A549 (cell line): ENCODE data around the gene PRDM15. TPM values are rescaled to one million over a fixed set of nuclear protein-coding genes. Genes with fewer than 3 reads are reported as not detected.

Experiments used
- ATAC-seq, 2 experiments: fragments of 200-7000 bp in 1 of 2; fragments of >200 bp in 1 of 2; cut with Nextera tagmentation in 1 of 2; cut with Tn5 transposase in 1 of 2; 3 replicates each; pipeline versions ENCODE4 v1.8.0 to v1.9.1; 2018 to 2020; ENCODE audit warnings: mild to moderate bottlenecking in 1 of 2, moderate library complexity in 1 of 2
- CTCF ChIA-PET: fragments of 300-600 bp; sonication (Branson Sonifier 250); formaldehyde crosslinking; extraction: SDS; loops from one replicate; lab custom pipeline; 2021; ENCODE audit warnings: antibody characterized with exemption, inconsistent platforms; lab: Yijun Ruan, JAX
- POLR2A ChIA-PET: fragments of 350-600 bp; formaldehyde crosslinking; extraction: SDS; loops from one replicate; lab custom pipeline; 2021; ENCODE audit warnings: antibody characterized with exemption, inconsistent platforms; lab: Yijun Ruan, JAX
- DNase-seq, 2 experiments: peaks; one replicate each; pipeline versions ENCODE4 v3.0.0 to v3.0.0-alpha.2; 2011 to 2016; ENCODE audit warnings: low read depth in 1 of 2, low spot score in 1 of 2
- FAIRE-seq: peaks from 2 replicates; lab custom pipeline; 2011; peaks lifted over from hg19 to GRCh38; lab: Jason Lieb, UNC
- H3K27ac ChIP-seq, 2 experiments: fragments of >200 bp; sonication (Bioruptor Twin); formaldehyde crosslinking; 3 replicates each; pipeline ENCODE4 v1.5.1; 2016 to 2017
- H3K4me1 ChIP-seq: fragments of >200 bp; sonication (Bioruptor Twin); formaldehyde crosslinking; 3 replicates; pipeline ENCODE4 v1.6.1; 2016
- H3K4me2 ChIP-seq: fragments of >200 bp; sonication (Bioruptor Twin); formaldehyde crosslinking; 3 replicates; pipeline ENCODE4 v1.6.1; 2016
- H3K4me3 ChIP-seq: fragments of >200 bp; sonication (Bioruptor Twin); formaldehyde crosslinking; 3 replicates; pipeline ENCODE4 v1.5.1; 2016
- H3K9me3 ChIP-seq: fragments of >200 bp; sonication (Bioruptor Twin); formaldehyde crosslinking; 3 replicates; pipeline ENCODE4 v1.6.1; 2016
- CEBPB ChIP-seq, 2 experiments: fragments of >200 bp in 1 of 2; sonication (Bioruptor Twin) in 1 of 2; formaldehyde crosslinking in 1 of 2; IDR thresholded peaks; 2 replicates each; pipeline ENCODE4 v1.6.1; 2012 to 2016
- EHF ChIP-seq: fragments of 250-450 bp; sonication (Bioruptor Pico); IDR thresholded peaks from 2 replicates; pipeline ENCODE4 v1.5.0; 2020; ENCODE audit warnings: mild to moderate bottlenecking
- ESRRA ChIP-seq: fragments of 150-350 bp; IDR thresholded peaks from 2 replicates; pipeline ENCODE4 v1.6.1; 2014; ENCODE audit warnings: mild to moderate bottlenecking, low read length, borderline replicate concordance
- FOSB ChIP-seq: fragments of 250-450 bp; sonication (Bioruptor Pico); IDR thresholded peaks from 2 replicates; pipeline ENCODE4 v1.5.0; 2020; ENCODE audit warnings: mild to moderate bottlenecking, moderate library complexity
- FOSL2 ChIP-seq, 2 experiments: fragments of 450-650 bp in 1 of 2; fragments of >200 bp in 1 of 2; sonication (Bioruptor Twin) in 1 of 2; formaldehyde crosslinking; IDR thresholded peaks; 2 replicates each; pipeline versions ENCODE4 v1.5.0 to v1.6.1; 2016 to 2020; ENCODE audit warnings: mild to moderate bottlenecking in 1 of 2, moderate library complexity in 1 of 2
- HDAC2 ChIP-seq: fragments of 200-600 bp; sonication (generic); IDR thresholded peaks from 2 replicates; pipeline ENCODE4 v1.6.1; 2016
- HOXB13 ChIP-seq: fragments of 250-450 bp; sonication (Bioruptor Pico); IDR thresholded peaks from 2 replicates; pipeline ENCODE4 v1.5.0; 2020; ENCODE audit warnings: low read depth, mild to moderate bottlenecking, moderate library complexity
- KDM1A ChIP-seq: fragments of 200-600 bp; sonication (generic); IDR thresholded peaks from 2 replicates; pipeline ENCODE4 v1.6.1; 2016; ENCODE audit warnings: low read depth, mild to moderate bottlenecking
- MAX ChIP-seq: IDR thresholded peaks from 2 replicates; pipeline ENCODE4 v1.6.1; 2012
- NFE2L2 ChIP-seq: fragments of 150-350 bp; conservative IDR thresholded peaks from 2 replicates; pipeline ENCODE4 v1.6.1; 2014; ENCODE audit warnings: low read length
- NPAS2 ChIP-seq: fragments of 250-450 bp; sonication (Bioruptor Pico); IDR thresholded peaks from 2 replicates; pipeline ENCODE4 v1.8.0; 2022; ENCODE audit warnings: mild to moderate bottlenecking, moderate library complexity, borderline replicate concordance
- NR3C1 ChIP-seq: fragments of >200 bp; sonication (Bioruptor Twin); formaldehyde crosslinking; IDR thresholded peaks from 3 replicates; pipeline ENCODE4 v1.6.1; 2017
- RARB ChIP-seq: fragments of 250-450 bp; sonication (Bioruptor Pico); IDR thresholded peaks from 2 replicates; pipeline ENCODE4 v1.8.0; 2021; ENCODE audit warnings: mild to moderate bottlenecking, moderate library complexity
- REST ChIP-seq: fragments of 200-600 bp; sonication (generic); IDR thresholded peaks from 2 replicates; pipeline ENCODE4 v1.6.1; 2016; ENCODE audit warnings: antibody characterized with exemption, mild to moderate bottlenecking, moderate library complexity
- RNF2 ChIP-seq: fragments of 200-600 bp; sonication (generic); IDR thresholded peaks from 2 replicates; pipeline ENCODE4 v1.6.1; 2016; ENCODE audit warnings: low read depth, mild to moderate bottlenecking, antibody characterized with exemption, moderate library complexity, borderline replicate concordance
- SREBF2 ChIP-seq: fragments of 450-650 bp; IDR thresholded peaks from 2 replicates; pipeline ENCODE4 v1.6.1; 2014; ENCODE audit warnings: mild to moderate bottlenecking, moderate library complexity
- TP53 ChIP-seq: fragments of 250-450 bp; sonication (Bioruptor Pico); IDR thresholded peaks from 2 replicates; pipeline ENCODE4 v1.5.0; 2021; ENCODE audit warnings: mild to moderate bottlenecking, moderate library complexity
- USF2 ChIP-seq: fragments of 450-650 bp; IDR thresholded peaks from 2 replicates; pipeline ENCODE4 v1.6.1; 2014; ENCODE audit warnings: antibody characterized with exemption
- ZFP36 ChIP-seq: fragments of 450-650 bp; IDR thresholded peaks from 2 replicates; pipeline ENCODE4 v1.6.1; 2014; ENCODE audit warnings: borderline replicate concordance; ENCODE audit not compliant: partially characterized antibody
- WGBS: methylation state at CpG from one replicate; pipeline ENCODE4 v1.1.6; 2017; ENCODE audit errors: missing lambda C conversion rate; 5-methylcytosine and 5-hydroxymethylcytosine counted together
- polyA plus RNA-seq, 4 experiments: library from polyadenylated mRNA; depleted of rRNA in 3 of 4; stranded (reverse); fragments of >200 nt; fragmentation: RNase III in 1 of 4; extraction: RNeasy Plus Mini Kit Qiagen cat#74134 plus additional on column Dnase treatment in 1 of 4; gene quantifications; 2 replicates in 3 of 4; 3 replicates in 1 of 4; pipeline ENCODE4 v1.2.3, GENCODE V29; 2011 to 2017
- TF ChIP-seq, protein P1 (sequence below): fragments of 150-350 bp; IDR thresholded peaks from 2 replicates; pipeline ENCODE4 v1.6.1; 2014; ENCODE audit warnings: low read depth, mild to moderate bottlenecking, low read length
- TF ChIP-seq, protein P2 (sequence below): fragments of 250-450 bp; sonication (Bioruptor Pico); IDR thresholded peaks from 2 replicates; pipeline ENCODE4 v1.5.0; 2020; ENCODE audit warnings: low read depth, mild to moderate bottlenecking, moderate library complexity
- TF ChIP-seq, protein P3 (sequence below): fragments of >200 bp; sonication (Bioruptor Twin); formaldehyde crosslinking; IDR thresholded peaks from 3 replicates; pipeline ENCODE4 v1.6.1; 2016

The PRDM15 gene
- polyA plus RNA-seq, 2 of the 4 experiments (the other 2 are of a cell fraction): 4.5 to 6.1 TPM

DNA sequence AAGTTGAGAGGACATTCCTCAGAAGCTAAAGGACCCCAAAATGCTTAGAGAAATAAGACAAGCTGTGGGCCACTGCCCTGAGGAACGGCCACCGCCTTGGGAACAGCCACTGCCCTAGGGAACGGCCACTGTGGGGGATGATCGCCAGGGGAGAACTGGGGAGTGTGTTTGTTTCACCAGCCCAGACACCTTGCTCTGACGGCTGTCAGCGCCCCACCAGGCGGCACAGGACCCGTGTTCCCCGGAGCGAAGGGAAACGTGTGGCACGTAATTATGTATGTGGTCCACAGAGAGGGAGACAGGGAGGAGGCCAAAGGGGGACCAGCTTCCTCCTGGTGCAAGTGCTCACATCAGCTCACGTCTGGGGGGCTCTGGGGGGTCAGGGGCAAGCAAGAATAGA is 66.5 kb downstream of the PRDM15 start:
- TF ChIP-seq KDM1A: no peak
- POLR2A ChIA-PET: no interaction called here
- ATAC-seq: no peak

DNA sequence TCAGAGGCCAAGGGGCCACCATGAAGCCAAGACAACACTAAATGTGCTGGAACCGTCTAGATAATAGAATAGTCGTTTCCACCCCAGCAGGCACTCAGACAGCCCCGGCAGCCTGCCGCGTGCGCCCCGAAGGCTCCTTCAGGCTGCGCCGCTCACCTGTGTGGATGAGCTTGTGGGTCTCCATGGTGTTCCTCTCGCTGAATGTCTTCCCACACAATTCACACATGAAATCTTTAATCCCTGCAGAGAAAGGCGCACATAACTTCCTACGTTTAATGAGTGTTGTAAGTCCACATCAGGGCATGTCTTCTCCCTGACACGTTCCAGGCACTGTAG is 68.6 kb downstream of the PRDM15 start:
- no peak for TF ChIP-seq HOXB13
- TF ChIP-seq USF2: no peak
- TF ChIP-seq, protein P1, sequence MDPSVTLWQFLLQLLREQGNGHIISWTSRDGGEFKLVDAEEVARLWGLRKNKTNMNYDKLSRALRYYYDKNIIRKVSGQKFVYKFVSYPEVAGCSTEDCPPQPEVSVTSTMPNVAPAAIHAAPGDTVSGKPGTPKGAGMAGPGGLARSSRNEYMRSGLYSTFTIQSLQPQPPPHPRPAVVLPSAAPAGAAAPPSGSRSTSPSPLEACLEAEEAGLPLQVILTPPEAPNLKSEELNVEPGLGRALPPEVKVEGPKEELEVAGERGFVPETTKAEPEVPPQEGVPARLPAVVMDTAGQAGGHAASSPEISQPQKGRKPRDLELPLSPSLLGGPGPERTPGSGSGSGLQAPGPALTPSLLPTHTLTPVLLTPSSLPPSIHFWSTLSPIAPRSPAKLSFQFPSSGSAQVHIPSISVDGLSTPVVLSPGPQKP: no peak
- TF ChIP-seq NPAS2: no peak
- no peak for TF ChIP-seq FOSB (CRISPR knock-in tag)
- TF ChIP-seq REST: no peak
- TF ChIP-seq EHF (CRISPR knock-in tag): no peak
- no peak for TF ChIP-seq SREBF2
- no peak for TF ChIP-seq NR3C1
- no peak for TF ChIP-seq HDAC2
- no peak for TF ChIP-seq RNF2
- TF ChIP-seq TP53: no peak
- TF ChIP-seq CEBPB (IDR thresholded peaks at IDR 0.05): no peak
- FAIRE-seq (no peak), ATAC-seq (no peak), DNase-seq (no peak)
- POLR2A ChIA-PET: no interaction called here
- no peaks in the 10 kb centered on the region for H3K4me1 ChIP-seq
- H3K9me3 ChIP-seq: no peaks in the 10 kb centered on the region
- WGBS: 97% methylated on average over 13 of the region's 13 CpGs
- CTCF ChIA-PET: interaction anchor here (3.3 kb wide), 1 partner anchor 198 kb away, joined by 16 read pairs; no protein-coding TSS in a partner anchor
- H3K4me3 ChIP-seq: no peak overlapping the region
- H3K27ac ChIP-seq: no peak overlapping the region
- H3K4me2 ChIP-seq: no peak overlapping the region

More for the DNA sequence above, 66.5 kb downstream of the PRDM15 start:
- Histone ChIP-seq H3K4me1 (no peaks in the 10 kb centered on the region), H3K4me2 (no peak overlapping the region), H3K9me3 (no peaks in the 10 kb centered on the region), H3K27ac (no peak overlapping the region), H3K4me3 (no peak overlapping the region)
- DNase-seq (no peak), FAIRE-seq (no peak)
- CTCF ChIA-PET: interaction anchor here (0.9 kb wide), 1 partner anchor 8 kb away, joined by 3 read pairs; no protein-coding TSS in a partner anchor
- 87% methylated on average over 4 of the region's 13 CpGs for WGBS

DNA sequence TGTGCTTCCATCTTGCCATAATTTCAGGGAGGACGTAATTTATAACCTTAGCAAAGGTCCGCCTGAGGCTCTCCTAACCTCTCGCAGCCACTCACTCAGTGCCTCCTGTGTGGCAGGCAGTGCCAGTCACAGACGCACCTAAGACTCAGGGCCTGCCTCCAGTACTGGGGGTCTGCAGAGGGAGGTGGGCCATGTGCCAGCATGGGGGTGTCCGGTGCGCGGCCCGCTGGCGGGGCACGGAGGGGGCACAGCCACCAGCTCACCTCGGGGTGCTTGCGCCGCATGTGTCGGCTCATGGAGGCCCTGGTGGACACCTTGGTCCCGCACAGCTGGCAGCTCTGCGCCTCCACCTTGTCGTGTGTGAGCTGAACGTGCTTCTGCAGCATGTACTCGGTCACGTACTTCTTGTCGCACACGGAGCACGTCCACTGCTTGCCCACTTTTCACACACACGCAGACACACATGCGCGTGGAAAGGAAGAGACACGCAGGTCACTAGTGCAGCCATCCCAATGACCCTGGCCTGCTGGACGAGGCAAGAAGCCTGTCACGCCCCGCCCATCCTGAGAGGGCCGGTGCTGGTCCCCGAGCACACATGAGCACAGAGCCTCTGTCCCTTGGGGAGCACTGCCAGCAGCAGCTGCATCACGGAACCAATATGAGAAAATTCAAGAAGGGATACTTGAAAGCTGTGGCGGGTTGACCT is 69.1 kb downstream of the PRDM15 start:
- Histone ChIP-seq H3K27ac (no peak overlapping the region), H3K9me3 (no peaks in the 10 kb centered on the region), H3K4me3 (no peak overlapping the region), H3K4me2 (no peak overlapping the region), H3K4me1 (no peaks in the 10 kb centered on the region)
- ATAC-seq (no peak), FAIRE-seq (no peak), DNase-seq (no peak)
- ChIA-PET CTCF (interaction anchor here (3.3 kb wide), 1 partner anchor 198 kb away, joined by 16 read pairs; no protein-coding TSS in a partner anchor), POLR2A (no interaction called here)
- 94% methylated on average over 25 of the region's 34 CpGs for WGBS
- TF ChIP-seq ESRRA (no peak), NFE2L2 (no peak), ZFP36 (no peak), KDM1A (no peak), USF2 (no peak), RARB (CRISPR knock-in tag) (no peak), FOSL2 (IDR thresholded peaks at IDR 0.05) (no peak), FOSL2 (CRISPR knock-in tag; IDR thresholded peaks at IDR 0.05) (no peak), MAX (no peak)
- TF ChIP-seq, protein P2, sequence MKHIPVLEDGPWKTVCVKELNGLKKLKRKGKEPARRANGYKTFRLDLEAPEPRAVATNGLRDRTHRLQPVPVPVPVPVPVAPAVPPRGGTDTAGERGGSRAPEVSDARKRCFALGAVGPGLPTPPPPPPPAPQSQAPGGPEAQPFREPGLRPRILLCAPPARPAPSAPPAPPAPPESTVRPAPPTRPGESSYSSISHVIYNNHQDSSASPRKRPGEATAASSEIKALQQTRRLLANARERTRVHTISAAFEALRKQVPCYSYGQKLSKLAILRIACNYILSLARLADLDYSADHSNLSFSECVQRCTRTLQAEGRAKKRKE: no peak
- TF ChIP-seq, protein P1: no peak
- TF ChIP-seq, protein P3, sequence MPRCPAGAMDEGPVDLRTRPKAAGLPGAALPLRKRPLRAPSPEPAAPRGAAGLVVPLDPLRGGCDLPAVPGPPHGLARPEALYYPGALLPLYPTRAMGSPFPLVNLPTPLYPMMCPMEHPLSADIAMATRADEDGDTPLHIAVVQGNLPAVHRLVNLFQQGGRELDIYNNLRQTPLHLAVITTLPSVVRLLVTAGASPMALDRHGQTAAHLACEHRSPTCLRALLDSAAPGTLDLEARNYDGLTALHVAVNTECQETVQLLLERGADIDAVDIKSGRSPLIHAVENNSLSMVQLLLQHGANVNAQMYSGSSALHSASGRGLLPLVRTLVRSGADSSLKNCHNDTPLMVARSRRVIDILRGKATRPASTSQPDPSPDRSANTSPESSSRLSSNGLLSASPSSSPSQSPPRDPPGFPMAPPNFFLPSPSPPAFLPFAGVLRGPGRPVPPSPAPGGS: no peak
